Measurements from ENCODE around the gene PTTG1.

Gene PTTG1

DNA sequence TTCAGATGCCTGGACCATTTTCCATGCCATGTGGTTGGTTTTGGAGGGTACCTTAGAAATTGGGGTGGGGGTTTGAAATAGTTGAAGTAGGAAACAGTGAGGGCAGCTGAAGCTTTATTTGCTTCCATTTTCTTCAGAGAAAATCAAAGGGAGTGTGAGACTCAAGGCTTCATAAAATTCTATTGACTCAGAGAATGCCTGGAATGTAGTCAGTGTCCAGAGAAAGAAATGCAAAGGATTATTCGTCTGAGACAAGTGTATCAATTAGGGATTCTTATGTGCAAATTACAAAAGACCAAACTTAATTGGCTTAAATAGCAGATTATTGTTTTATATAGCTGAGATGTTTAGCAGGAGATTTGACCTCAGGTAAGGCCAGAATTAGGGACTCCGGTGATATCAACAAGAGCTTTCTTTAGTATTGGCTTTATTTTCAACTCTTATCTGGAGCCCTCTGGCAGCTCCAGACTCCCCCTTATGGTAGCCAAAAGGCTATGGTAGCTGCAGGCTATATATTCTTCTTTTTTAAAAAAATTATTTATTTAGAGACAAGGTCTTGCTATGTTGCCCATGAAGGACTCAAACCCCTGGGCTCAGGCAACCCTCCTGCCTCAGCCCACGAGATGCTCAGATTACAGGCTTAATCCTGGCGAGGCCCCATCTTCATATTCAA lies 38.9 kb downstream of the PTTG1 start:
- CTCF ChIA-PET = interaction anchor here (0.7 to 7.4 kb wide), 11 partner anchors 9 to 47 kb away, joined by 3 to 159 read pairs (median 4); partner anchors contain the start of genes PTTG1 and SLU7
- POLR2A ChIA-PET = interaction anchor here (0.6 kb wide), 1 partner anchor 1075 kb away, joined by 3 read pairs; no protein-coding TSS in a partner anchor
- no peak for TF ChIP-seq CTCF (IDR thresholded peaks at IDR 0.05; ENCODE audit: control extremely low read depth, extremely low read depth, low read depth, missing control alignments)

GRCh38 chr5:160461378-160461777 lies 39.7 kb downstream of the PTTG1 start:
- ChIA-PET CTCF (interaction anchor here (1.4 to 7.4 kb wide), 5 partner anchors 16 to 46 kb away, joined by 4 to 159 read pairs (median 4); partner anchors contain the start of genes PTTG1 and SLU7), POLR2A (no interaction called here)
- TF ChIP-seq CTCF (IDR thresholded peaks at IDR 0.05; ENCODE audit: control extremely low read depth, extremely low read depth, low read depth, missing control alignments) = no peak
- DNase-seq (ENCODE audit: extremely low spot score) = no peak

More for the DNA sequence above, 38.9 kb downstream of the PTTG1 start:
- DNase-seq (ENCODE audit: extremely low spot score) = no peak

DNA sequence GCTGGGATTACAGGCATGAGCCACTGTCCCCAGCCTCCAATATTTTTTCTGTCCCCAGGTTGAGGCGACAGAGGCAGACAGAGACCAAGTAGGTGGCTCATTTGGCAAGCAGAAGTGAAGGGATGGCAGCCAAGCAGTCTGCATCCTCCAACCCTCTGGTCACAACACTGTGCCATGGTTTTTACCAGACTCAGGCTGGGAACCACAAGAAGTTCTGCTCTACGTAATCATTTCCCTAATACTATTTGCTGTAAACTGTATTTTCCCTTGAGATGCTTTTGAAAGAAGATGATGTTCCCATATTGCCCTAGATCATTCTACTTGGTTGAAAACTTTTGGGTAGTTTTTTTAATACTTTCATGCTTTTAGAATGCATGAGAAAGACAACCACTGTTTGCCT lies 40.5 kb downstream of the PTTG1 start:
- POLR2A ChIA-PET = no interaction called here
- TF ChIP-seq CTCF (IDR thresholded peaks at IDR 0.05; ENCODE audit: control extremely low read depth, extremely low read depth, low read depth, missing control alignments) = no peak
- no peak for DNase-seq (ENCODE audit: extremely low spot score)
- CTCF ChIA-PET = interaction anchor here (1.5 to 7.4 kb wide), 3 partner anchors 22 to 23 kb away, joined by 4 to 230 read pairs (median 159); no protein-coding TSS in a partner anchor

GRCh38 chr5:160463227-160463626 lies 41.6 kb downstream of the PTTG1 start:
- ChIA-PET POLR2A (no interaction called here), CTCF (interaction anchor here (1.3 to 6.4 kb wide), 3 partner anchors 11 to 23 kb away, joined by 4 to 230 read pairs (median 5); no protein-coding TSS in a partner anchor)
- no peak for TF ChIP-seq CTCF (IDR thresholded peaks at IDR 0.05; ENCODE audit: control extremely low read depth, extremely low read depth, low read depth, missing control alignments)
- DNase-seq (ENCODE audit: extremely low spot score) = no peak

GRCh38 chr5:160463740-160464465 lies 42.2 kb downstream of the PTTG1 start:
- TF ChIP-seq CTCF (IDR thresholded peaks at IDR 0.05; ENCODE audit: control extremely low read depth, extremely low read depth, low read depth, missing control alignments) = no peak
- ChIA-PET CTCF (interaction anchor here (0.9 to 6.4 kb wide), 8 partner anchors 10 to 44 kb away, joined by 3 to 230 read pairs (median 4); no protein-coding TSS in a partner anchor), POLR2A (interaction anchor here (0.6 kb wide), 1 partner anchor 74 kb away, joined by 11 read pairs; no protein-coding TSS in a partner anchor)
- DNase-seq (ENCODE audit: extremely low spot score) = no peak

DNA sequence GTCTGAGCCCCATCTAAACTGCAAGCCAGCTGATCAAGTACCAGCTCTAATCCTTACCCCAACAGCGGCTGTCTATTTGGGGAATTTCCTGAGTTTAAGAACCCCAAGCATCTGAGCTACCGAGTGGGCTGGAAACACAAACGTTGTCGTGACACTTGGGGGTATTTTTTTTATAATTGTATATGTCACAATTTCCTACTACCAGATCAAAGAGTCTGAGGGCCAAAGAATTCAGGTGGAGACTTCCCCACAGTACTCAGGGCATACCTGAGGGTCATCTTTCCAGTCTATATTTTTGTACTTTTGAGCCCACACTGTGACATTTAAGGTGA lies 42.8 kb downstream of the PTTG1 start:
- no peak for TF ChIP-seq CTCF (IDR thresholded peaks at IDR 0.05; ENCODE audit: control extremely low read depth, extremely low read depth, low read depth, missing control alignments)
- CTCF ChIA-PET = interaction anchor here (0.9 to 6.4 kb wide), 6 partner anchors 11 to 43 kb away, joined by 3 to 230 read pairs (median 4); no protein-coding TSS in a partner anchor
- POLR2A ChIA-PET = interaction anchor here (0.6 kb wide), 1 partner anchor 29 kb away, joined by 3 read pairs; no protein-coding TSS in a partner anchor
- no peak for DNase-seq (ENCODE audit: extremely low spot score)
